IMR-90 (cell line): ENCODE measurements around the gene SNTG2.

Experiments
- CHD1 ChIP-seq: IDR thresholded peaks from 2 replicates; pipeline ENCODE4 v1.6.1; 2012; ENCODE audit warnings: low read depth, low read length, improper control_type of control experiment
- CTCF ChIP-seq: conservative IDR thresholded peaks from 2 replicates; pipeline ENCODE4 v1.5.1; 2012; ENCODE audit warnings: mild to moderate bottlenecking, low read depth, low read length, improper control_type of control experiment
- FOS ChIP-seq: fragments of 150-350 bp; IDR thresholded peaks from 2 replicates; pipeline ENCODE4 v1.6.1; 2016; ENCODE audit warnings: low read depth, low read length
- POLR2A ChIP-seq: IDR thresholded peaks from 2 replicates; pipeline ENCODE4 v1.6.1; 2012; ENCODE audit warnings: mild to moderate bottlenecking, low read depth, low read length
- RCOR1 ChIP-seq: IDR thresholded peaks from 2 replicates; pipeline ENCODE4 v1.6.1; 2012; ENCODE audit warnings: mild to moderate bottlenecking, low read length, improper control_type of control experiment; ENCODE audit not compliant: insufficient replicate concordance
- RFX5 ChIP-seq: IDR thresholded peaks from 2 replicates; pipeline ENCODE4 v1.8.0; 2012; ENCODE audit warnings: low read depth, mild to moderate bottlenecking, low read length, moderate library complexity
- USF2 ChIP-seq: fragments of 150-350 bp; IDR thresholded peaks from 2 replicates; pipeline ENCODE4 v1.6.1; 2017; ENCODE audit warnings: mild to moderate bottlenecking, antibody characterized with exemption, low read length, low read depth

- TF ChIP-seq CTCF (no peak), CHD1 (no peak), USF2 (no peak), POLR2A (no peak), RFX5 (no peak), FOS (no peak), RCOR1 (no peak)
Measured at GRCh38 chr2:1233281-1233680, 282.6 kb downstream of the SNTG2 start.
